NCI-H2107 treated with DMSO at 0.1 percent for 48 hours (cell line): Measurements from ENCODE around the gene PMF1.
"Not testable (repeated sequence)": the region's sequence is repeated elsewhere in the genome, so short reads cannot be mapped to it uniquely, and the experiment has no call there.

Experiments
- DNase-seq: peaks from one replicate; lab custom pipeline; 2025; ENCODE audit not compliant: unreplicated experiment; lab: John Stamatoyannopoulos, UW

The PMF1 gene

DNA sequence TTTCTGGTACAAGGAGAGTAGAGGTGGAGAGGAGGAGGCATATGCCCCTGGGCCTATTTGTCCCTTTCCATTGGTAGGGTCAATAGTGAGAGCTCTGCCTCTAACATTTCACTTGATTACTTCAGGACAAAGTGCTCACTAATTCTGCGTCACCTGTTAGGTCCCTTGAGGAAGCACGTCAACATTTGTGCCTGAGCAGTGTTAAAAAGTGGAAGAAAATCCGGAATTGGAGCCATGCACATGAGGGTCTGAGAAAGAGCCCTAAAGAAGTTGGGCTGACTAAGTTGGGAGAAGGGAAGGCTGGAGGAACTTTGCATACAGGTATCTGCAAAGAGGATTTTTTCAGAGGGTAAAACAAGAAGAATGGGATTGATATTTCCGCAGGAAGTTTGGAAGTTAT lies 17.0 kb upstream of the PMF1 start:
- no peak for DNase-seq

DNA sequence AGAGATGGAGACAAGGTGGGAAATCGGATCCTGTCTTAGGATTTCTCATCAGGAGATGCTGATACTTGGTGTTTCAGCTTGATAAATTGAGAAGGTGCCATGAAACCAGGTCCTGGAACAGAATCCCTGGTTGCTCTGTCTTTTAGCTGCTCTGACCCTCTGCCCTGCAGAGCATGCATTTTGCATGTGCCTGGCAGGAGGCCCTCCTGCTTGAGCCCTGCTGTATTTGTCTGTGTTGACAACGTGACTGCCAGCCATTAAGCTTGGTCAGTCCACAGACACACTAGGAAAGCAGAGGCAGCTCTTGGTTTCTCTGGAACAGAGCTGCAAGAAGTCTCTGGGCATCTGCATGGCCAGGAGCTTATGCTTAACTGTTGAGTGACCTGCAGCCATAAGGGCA lies 16.4 kb upstream of the PMF1 start:
- no peak for DNase-seq

DNA sequence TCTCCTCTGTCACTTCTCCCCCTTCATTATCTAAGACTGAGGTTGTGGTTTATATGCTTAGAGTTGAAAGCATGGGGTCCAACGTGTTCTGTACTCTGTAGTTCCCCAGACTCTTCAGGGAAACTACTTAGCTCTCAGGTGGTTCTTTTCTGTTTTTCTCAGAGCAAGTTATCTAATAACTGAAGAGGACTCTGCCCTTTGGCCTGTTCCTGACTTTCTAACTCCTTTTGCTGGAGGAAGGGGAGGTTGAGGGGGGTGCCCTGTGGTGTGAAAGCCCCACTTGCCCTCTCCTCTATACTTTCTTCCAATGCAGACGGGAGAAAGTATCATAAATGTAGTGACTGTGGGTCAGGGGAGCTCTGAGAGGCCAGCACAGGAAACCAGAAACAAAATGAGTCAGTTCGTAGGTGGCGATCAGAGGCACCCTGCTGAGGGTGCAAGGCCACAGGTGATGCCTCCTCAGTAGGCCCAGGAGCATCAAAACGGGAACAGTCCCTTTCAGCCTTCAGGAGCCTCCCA lies 13.9 kb upstream of the PMF1 start:
- no peak for DNase-seq

DNA sequence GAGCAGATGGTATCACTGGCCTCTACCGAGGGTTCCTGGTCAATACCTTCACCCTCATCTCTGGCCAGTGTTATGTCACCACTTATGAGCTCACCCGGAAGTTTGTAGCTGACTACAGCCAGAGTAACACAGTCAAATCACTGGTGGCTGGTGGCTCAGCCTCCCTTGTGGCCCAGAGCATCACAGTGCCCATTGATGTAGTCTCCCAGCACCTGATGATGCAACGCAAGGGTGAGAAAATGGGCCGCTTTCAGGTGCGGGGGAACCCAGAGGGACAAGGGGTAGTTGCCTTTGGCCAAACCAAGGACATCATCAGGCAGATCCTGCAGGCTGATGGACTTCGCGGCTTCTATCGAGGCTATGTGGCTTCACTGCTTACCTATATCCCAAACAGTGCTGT lies 12.8 kb upstream of the PMF1 start:
- no peak for DNase-seq

DNA sequence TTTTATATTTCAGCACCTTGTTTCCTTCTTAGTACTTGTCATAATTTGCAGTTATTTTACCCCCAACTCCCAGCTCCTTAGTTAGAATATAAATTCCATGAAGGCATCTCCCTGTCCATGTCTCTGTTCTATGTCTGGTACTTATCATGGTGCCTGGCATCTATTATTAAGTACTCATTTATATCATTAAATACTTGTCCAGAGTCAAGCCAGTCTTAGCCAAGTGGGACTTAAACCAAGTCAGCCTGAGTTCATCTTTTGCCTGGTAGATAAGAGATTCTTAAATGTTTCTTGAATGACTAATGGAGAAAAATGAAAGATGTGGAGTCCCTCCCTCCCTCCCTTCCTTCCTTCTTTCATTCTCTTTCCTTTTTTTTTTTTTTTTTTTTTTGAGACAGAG lies 9.5 kb upstream of the PMF1 start:
- no peak for DNase-seq

DNA sequence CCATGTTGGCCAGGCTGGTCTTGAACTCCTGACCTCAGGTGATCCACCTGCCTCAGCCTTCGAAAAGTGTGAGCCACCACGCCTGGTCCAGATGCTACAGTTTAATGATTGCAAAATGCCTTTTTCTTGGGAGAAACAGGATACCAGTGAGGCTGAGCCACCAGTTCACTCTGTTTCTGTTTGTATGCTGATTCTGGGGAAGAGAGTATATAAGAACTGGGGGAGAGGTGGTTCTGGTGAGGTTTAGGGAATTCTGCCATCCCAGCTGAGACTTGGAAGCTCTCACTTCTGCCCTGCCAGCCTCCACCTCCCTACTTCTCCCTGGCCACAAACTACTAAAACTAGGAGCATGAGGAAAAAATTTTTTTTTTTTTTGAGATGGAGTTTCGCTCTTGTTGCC lies 8.1 kb upstream of the PMF1 start:
- no peak for DNase-seq

DNA sequence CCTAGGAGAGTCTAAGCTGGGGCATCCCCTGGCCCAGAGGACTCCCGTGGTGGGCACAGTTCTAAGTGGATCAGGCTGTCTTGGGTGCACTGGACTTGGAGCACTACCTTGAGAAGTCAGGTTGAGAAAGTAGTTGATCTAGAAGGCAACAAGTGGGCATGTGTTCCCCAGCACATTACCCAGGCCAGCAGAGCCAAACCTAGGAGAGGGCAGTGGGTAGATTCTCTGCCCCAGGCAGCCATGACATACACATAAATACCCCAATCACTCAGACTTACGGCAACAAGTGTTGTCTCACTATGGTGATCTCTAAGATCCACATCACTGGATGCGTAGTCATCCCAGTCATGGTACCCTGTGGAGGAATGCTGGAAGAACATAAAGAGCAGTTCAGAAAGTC lies 1.6 kb upstream of the PMF1 start:
- DNase-seq: no peak

DNA sequence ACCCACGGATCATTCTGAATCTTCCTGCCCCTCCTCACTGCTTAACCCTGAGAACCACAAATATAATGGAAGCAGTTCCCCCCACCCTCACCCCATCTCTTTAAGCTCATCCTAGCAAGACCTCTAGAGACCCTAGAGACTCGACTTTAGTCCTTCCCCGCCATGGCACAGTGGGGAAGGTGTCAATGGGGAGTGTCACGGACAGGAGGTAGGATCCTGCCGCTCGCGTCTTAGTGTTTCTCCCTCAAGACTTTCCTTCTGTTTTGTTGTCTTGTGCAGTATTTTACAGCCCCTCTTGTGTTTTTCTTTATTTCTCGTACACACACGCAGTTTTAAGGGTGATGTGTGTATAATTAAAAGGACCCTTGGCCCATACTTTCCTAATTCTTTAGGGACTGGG lies 677 bp upstream of the PMF1 start:
- DNase-seq: no peak

DNA sequence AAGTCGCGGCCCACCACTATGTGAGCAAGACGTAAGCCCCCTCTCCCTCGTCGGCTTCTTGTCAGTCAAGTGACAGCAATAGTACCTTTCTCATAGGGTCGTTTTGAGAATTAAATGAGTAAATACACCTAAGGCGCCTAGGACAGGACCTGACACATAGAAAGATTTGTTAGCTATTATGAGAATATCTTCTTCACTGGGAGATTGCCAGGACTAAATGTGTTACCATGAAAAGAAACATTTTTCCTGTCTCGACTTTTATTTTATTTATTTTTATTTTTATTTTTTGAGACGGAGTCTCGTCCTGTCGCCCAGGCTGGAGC lies 798 bp downstream of the PMF1 start:
- no peak for DNase-seq

DNA sequence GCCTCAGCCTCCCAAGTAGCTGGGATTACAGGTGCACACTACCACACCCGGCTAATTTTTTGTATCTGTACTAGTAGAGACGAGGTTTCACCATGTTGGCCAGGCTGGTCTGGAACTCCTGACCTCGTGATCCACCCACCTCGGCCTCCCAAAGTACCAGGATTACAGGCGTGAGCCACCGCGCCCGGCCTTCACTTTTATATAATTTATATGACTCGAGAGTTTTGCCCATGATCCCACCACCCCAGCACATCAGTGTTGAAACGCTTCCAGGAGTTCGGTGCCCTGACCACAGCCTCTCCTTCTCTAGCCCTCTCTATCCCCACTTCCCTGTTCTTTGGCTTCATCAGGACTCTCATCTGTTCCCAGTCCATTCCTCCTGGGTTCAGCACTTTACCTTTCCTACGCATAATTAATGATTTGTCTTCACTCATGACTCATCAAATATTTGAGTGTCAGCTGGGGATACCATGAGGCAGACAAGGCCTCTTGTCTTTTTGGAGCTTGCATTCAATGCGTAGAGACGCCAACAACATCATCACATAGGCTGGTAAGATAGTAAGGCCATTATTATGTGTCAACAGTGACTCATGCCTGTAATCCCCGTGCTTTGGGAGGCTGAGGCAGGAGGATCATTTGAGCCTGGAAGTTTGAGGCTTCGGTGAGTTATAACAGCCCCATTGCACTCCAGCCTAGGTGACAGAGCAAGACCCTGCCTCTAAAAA lies 1.4 kb downstream of the PMF1 start:
- no peak for DNase-seq

DNA sequence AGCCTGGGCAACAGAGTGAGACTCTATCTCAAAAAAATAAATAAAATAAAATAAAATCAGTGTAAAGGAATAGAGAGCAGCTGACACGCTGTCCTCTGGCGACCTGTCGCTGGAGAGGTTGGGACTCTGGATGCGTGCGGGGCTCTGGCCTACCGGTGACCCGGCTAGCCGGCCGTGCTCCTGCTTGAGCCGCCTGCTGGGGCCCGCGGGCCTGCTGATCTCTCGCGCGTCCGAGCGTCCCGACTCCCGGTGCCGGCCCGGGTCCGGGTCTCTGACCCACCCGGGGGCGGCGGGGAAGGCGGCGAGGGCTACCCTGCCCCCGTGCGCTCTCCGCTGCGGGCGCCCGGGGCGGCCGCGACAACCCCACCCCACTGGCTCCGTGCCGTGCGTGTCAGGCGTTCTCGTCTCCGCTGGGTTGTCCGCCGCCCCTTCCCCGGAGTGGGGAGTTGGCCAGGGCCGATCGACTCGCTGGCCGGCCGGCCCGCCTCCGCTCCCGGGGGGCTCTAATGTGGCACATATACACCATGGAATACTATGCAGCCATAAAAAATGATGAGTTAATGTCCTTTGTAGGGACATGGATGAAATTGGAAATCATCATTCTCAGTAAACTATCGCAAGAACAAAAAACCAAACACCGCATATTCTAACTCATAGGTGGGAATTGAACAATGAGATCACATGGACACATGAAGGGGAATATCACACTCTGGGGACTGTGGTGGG lies 3.7 kb downstream of the PMF1 start:
- not testable (repeated sequence) for DNase-seq

DNA sequence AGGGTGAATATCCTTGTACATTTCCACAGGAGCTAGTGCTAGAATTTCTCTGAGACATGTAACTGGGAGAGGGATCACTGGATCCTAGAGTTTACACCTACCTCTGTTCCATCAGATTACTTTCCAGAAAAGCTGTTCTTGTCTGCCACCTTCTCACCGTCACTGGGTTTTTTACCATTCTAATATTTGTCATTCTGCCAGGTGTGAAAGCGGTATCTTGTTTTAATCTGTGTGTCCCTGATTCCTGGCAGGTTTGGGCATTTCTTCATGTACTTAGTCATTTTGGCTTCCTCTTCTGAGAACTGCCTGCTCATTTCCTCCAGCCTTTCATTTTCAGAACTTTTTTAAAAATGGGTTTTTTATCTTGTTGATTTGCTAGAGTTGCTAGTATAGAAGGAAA lies 5.1 kb downstream of the PMF1 start:
- no peak for DNase-seq

DNA sequence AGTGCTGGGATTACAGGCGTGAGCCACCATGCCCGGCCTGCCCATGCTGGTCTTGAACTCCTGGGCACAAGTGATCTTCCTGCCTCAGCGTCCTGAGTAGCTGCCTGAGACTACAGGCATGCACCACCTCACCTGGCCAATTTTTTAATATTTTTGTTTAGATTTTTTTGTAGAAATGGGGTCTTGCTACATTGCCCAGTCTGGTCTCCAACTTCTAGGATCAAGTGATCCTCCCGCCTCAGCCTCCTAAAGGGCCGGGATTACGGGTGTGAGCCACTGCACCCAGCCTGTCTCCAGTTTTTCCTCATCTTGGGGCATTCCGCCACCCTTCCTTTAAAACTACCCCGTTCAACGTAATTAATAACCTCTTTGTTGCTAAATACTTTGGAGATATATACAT lies 7.4 kb downstream of the PMF1 start:
- DNase-seq: no peak

DNA sequence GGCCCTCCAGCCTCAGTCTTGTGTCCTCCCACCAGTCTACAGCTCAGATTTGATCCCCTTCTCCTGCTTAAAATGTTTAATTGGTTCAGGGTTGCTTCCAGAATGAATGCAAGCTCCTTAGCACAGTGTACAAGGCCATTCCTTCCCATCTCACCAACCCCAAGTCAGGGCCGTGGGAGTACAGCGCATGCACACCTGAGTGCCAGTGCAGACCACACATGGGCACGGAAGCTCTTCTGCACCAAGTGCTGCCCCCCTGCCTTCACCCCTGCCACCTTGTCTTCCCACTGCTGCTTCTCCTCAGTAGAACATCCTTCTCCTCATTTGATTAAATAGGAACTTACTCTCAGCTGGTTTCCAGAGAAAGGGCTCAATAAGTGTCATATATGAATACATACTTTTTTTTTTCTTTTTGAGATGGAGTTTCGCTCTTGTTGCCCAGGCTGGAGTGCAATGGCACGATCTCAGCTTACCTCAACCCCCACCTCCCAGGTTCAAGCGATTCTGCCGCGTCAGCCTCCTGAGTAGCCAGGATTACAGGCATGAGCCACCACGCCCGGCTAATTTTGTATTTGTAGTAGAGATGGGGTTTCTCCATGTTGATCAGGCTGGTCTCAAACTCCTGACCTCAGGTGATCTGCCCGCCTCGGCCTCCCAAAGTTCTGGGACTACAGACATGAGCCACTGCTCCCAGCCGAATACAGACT lies 9.3 kb downstream of the PMF1 start:
- no peak for DNase-seq

DNA sequence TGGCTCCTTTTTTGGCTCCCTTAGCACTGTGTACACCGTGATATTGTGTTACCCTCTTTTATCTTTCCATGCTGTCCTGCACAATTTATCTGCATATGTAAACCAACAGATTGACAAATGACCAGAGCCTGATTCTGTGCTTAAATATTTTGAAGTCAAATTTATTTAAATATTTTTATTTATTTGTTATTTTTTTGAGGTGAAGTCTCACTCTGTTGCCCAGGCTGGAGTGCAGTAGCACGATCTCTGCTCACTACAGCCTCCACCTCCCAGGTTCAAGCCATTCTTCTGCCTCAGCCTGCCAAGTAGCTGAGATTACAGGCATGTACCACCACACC lies 12.8 kb downstream of the PMF1 start:
- DNase-seq: no peak

DNA sequence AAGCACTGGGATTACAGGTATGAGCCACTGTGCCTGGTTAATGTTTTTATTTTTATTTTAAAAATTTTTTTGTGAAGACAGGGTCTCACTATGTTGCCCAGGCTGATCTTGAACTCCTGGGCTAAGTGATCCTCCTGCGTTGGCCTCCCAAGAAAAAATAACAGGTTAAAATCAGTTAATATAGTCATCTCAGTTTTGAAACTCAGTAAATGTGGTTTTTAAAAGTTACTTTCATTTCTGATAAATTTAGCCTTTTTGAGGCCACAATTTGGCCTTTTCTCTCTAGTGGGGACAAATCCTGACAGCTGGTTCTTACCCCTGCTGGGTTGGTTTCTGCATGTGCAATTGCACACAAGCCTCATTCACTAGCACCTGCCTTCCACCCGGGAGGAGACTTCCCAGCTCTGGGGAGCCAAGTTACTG lies 13.3 kb downstream of the PMF1 start:
- no peak for DNase-seq

DNA sequence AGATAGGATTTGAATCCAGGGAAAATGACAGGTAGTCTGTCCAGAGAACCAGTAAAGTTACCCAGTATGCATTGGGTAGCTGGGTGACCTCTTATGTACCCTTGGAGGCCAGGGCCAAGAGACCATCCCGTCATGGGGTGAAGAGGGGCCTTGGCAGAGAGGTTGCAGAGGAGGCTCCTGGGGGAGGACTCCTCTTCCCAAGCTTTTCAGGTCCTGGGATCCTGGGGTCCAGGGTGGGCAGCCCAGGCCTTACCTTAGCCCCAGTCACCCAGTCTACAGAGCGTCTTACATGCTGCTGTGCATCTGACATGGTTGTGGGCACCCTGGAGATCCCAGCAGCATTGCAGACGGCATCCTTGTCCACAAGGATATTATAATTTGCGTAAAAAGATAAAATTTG lies 14.0 kb downstream of the PMF1 start:
- no peak for DNase-seq

DNA sequence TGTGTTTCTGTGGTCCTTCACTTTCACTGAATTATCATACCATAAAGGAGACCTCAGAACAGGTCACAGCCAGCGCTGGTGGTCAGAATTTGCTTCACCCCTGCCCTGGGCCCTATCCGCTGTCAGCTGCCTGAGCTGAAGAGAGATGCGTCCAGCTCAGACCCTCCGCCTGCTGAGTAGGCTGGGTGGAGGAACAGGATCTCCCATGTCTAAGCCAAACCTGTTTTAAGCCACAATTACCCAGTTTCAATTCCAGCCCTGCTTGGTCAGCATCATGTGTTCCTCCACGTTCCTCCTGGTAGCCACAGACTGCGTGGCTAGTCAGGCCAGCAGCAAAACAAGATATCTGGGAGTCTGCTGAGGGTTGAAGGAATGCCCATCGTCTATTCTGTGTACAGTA lies 15.7 kb downstream of the PMF1 start:
- DNase-seq: no peak

DNA sequence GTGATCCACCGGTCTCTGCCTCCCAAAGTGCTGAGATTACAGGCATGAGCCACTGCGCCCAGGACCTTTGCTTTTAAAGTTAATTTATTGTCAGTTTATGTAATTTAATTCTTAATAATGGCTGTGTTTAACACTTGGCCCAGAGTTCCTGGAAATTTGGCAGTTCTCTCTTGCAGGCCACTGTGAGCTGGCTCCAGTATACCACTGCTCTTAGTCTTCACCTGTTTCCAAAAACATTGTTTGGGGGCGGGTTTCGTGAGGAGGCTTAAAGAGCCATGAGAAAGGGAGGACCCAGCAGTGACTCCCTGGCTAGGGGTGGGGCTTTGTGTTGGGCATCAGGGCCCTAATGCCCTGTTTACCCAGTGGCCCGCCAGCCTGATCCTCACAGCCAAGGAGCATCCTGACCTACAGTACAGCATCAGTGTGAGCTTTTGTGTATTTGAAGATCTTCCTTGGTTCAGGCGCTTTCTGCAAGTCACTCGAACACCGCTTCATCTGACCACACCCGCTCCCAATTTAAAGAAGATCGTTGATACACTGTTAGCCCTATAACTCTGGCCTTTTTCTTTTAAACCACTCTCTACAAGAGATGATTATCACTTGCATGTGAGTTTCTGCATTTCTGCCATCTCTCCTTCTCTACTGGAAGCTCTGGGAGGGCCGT lies 17.1 kb downstream of the PMF1 start:
- DNase-seq: no peak

DNA sequence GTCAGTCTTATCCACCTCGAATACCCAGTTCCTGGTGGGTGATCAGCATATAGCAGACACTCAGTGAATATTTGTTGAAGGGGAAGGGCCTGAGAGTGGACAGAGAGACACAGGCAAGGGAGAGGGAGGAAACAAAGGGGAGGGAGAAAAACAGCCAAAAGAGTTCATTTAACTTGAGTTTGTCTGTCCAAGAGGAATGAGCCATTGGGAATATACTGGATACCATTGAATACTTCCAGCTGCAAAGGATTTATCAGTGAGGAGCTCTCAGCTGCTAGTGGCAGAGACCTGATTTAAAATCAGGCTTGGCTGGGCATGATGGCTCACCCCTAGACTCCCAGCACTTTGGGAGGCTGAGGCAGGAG lies 17.6 kb downstream of the PMF1 start:
- no peak for DNase-seq

DNA sequence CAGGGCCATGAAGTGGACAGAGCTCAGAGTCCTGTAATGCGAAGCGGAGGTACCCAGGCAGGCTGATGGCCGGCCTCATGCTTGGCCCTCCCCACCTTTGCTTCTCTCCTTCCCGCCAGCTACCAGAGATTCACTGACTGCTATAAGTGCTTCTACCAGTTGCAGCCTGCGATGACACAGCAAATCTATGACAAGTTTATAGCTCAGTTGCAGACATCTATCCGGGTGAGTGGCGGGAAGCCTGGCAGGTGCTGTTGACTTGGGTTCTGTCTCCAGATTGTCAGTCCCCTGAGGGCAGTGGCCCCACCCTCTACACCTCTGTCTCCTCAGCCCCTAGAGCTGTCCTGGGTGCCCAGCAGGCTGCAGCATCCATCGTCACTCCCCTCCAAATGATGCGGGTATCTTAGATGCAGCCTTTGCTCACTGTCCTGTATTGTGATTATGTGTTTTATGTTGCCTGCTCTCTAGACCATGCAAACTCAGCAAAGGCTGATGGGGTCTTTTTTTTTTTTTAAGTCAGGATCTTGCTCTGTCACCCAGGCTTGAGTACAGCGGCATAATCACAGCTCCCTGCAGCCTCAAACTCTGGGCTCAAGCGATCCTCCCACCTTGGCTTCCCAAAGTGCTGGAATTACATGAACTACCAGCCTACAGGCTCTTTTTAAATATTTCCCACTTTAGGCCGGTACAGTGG lies 19.5 kb downstream of the PMF1 start:
- DNase-seq: no peak
